GM19463 (cell line): Measurements from ENCODE around the gene NOTCH4.
A peak's percentile ranks its signal among the peaks of the same experiment; 100 is the strongest.
"Not testable (repeated sequence)": the region's sequence is repeated elsewhere in the genome, so short reads cannot be mapped to it uniquely, and the experiment has no call there.

Experiments
- ATAC-seq: cut with Tn5 transposase; IDR thresholded peaks from one replicate; pipeline ENCODE4 v1.9.1; 2021; ENCODE audit warnings: mild to moderate bottlenecking, moderate library complexity; ENCODE audit not compliant: unreplicated experiment

The NOTCH4 gene

DNA sequence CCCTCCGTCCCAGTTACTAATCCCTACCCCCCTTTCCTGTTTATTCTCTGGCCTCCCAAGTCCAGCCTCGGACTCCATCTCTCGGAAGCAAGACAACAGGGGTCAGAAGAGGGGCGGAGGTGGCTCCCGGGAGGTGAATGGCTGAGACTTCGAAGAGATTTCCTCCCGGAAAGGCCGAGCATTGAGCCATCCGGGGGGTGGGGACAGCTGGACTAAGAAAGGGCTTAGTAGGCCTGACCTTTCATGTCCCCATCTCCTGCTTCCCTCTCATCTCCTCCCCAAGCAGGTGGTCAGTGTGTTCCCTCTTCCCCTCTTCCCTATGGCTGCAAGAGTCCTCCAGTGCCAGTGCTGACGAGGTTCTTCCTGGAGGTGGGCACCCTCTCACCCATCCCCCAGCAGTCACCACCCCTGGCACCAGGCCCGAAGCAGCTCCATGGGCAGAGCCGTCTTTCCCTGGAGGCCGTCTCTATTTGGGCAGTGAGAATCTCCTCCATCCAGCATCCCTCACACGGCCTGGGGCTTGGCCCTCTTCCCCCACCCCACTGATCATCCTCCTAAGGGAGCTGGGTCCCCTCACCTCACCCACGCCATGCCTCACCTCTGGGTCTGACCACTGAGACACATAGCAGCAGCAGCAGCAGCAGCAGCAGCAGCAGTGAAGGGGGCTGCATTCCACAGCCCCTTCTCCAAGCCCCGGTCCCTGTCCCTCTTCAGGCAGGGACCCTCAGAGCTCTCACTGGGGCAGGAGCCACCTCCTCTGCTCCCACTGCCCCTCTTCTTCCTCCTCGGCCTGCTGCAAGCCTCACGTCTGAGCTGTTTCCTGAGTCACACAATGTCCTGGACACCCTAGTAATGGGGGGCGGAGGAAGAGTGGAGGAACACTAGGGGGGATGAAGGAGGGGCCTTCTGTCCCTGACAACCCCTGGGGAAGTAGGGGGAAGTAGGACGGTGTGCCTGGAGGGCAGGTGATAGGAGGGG is at the start of gene NOTCH4:
Gene NOTCH4 (minus strand): TSS at position 810 of the 978 bp plus-strand sequence. CDS start 139 bp downstream, at position 671.
- ATAC-seq = no peak

DNA sequence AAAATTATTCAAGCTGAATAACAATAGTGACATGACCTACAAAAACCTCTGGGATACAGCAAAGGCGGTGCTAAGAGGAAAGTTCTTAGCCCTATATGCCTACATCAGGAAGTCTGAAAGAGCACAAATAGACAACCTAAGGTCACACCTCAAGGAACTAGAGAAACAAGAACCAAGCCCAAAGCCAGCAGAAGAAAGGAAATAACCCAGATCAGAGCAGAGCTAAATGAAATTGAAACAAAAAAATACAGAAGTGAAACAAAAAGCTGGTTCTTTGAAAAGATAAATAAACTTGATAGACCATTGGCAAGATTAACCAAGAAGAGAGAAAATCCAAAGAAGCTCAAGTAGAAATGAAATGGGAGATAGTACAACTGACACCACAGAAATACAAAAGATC is 47.6 kb upstream of the NOTCH4 start:
- ATAC-seq = no peak

GRCh38 chr6:32268459-32268858 is 44.6 kb upstream of the NOTCH4 start:
- ATAC-seq = not testable (repeated sequence)

DNA sequence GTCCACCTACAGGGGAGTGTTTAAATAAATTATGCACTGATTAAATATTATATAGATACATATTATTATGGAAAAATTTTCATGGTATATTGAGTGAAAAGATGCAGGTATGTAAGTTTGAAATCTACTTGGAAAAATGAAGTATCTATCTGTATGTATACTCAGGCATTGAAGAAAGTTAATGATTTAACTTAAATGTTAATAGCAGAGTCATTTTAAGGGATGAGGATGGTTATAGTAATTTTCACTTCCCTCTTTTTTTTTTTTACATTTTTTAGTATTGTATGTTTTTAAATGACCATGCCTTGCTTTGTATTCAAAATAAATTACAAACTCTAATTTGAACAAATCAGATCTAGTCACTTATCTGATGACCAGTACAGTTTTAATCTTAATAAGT is 43.2 kb upstream of the NOTCH4 start:
- ATAC-seq = no peak

DNA sequence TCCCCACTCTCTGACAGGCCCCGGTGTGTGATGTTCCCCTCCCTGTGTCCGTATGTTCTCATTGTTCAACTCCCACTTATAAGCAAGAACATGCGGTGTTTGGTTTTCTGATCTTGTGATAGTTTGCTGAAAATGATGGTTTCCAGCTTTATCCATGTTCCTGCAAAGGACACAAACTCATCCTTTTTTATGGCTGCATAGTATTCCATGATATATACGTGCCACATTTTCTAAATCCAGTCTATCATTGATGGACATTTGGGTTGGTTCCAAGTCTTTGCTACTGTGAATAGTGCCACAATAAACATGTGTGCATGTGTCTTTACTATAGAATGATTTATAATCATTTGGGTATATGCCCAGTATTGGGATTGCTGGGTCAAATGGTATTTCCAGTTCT is 33.4 kb upstream of the NOTCH4 start:
- not testable (repeated sequence) for ATAC-seq

GRCh38 chr6:32255199-32256153 is 31.6 kb upstream of the NOTCH4 start:
- ATAC-seq = peak; percentile 62

- ATAC-seq = no peak
Observed at GRCh38 chr6:32254761-32255198, 30.9 kb upstream of the NOTCH4 start.

DNA sequence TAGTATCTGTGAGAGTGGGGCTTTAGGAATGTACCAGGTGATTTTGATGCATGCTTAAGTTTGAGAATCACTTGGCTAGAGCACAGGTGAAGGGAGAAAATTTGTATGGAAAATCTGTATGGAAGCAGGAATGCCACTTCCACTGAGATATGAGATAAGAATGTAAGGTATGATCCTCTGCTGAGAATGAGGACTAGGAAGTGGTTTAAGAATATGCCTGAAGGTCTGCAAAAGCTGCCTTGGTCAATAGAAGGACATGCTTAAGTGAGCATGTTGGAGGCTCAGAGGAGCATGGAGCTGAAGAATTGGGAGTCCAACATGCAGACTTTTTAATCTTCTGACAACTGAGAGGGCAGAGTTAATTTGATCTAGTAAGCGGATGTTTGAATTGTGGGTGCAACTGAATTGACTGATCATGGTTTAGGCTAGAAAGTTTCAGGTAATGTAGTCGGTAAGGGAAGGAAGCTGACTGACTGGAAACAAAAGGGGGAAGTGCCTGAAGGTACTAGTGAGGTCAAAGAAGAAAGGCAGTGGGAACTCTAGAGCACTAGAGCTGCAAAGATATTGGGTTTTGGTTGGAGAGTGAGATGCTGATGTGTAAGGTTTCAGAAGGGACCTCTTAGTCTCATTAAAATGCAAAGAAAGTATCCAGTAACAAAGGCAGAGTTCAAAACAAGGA is 28.6 kb upstream of the NOTCH4 start:
- peak; percentile 46 for ATAC-seq

- no peak for ATAC-seq
Observed at GRCh38 chr6:32249262-32249661, 25.4 kb upstream of the NOTCH4 start.

DNA sequence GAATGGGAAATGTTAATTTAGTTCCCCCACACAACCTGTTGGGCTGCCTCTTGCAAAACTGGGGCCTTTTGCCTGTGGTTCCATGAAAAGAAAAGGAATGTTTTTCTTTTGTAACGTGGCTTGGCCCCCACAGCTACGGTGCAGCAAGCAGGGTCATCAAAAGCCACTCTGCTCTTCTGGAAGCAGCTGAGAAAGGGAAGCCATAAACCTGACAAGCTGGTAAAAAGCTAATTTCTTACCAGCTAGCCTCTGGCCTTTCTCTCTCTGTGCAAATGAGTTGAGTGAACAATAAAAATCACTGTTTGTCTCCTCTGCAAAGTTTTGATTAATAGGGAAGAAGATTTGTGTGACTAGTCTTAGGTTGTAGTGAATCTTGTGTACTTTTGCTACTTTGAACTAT is 23.5 kb upstream of the NOTCH4 start:
- no peak for ATAC-seq

- no peak for ATAC-seq
Observed at GRCh38 chr6:32244946-32245398, 21.1 kb upstream of the NOTCH4 start.

- no peak for ATAC-seq
Observed at GRCh38 chr6:32244270-32244669, 20.4 kb upstream of the NOTCH4 start.

DNA sequence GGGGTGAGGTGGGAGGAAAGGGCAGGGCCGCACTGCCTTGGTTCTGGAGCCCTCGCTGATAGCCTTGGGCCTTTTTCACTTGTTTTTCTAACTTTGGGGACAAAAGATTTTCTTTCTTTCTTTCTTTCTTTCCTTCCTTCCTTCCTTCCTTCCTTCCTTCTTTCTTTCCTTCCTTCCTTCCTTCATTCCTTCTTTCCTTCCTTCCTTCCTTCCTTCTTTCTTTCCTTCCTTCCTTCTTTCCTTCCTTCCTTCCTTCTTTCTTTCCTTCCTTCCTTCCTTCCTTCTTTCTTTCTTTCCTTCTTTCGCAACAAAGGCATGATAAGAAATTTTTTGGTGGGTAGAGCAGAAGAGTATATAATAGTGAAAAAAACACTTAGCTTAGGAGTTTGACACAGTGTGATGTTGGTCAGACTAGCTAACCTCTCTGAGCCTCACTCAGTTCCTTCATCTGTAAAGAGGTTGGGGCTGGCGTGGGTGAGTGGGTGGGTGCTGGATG is 18.5 kb upstream of the NOTCH4 start:
- not testable (repeated sequence) for ATAC-seq

DNA sequence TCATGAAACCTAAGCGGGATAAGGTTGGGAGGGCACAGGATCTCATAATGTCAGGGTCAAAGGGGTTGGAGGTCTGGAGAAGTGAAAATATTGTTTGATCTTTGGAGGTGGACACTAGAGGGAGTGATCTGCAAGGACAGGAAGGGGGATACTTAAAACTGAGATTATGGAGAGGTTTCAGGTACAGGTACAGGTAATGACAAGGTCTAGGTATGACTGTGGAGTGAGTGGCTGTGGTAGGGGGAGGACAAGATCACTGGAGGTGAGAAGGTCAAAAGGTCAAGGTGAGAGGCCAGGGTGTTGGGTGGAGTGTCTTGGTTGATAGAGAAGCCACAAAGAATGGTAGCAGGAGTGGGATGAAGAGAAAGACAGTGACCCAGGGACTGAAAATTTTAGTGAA is 16.8 kb upstream of the NOTCH4 start:
- ATAC-seq = no peak

DNA sequence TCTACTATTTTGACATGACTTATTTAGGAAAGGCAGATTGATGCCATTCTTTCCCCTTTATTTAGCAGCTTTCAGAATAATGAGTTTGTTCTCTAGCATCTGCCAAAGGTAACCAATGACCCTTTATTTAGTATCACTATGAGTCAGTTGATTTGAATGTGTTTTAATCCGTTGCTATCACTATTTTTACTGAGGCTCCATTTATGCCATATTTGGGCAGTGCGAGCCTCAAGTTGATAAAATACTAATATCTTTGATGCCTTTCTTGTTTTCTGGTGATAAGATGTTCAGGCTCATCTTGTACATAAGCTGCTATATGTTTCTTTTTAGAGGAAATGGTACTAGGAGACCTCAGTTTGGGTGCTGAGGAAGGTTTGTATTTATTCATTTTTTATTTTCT is 15.6 kb upstream of the NOTCH4 start:
- no peak for ATAC-seq

- ATAC-seq = no peak
Observed at GRCh38 chr6:32234934-32235333, 11.1 kb upstream of the NOTCH4 start.

DNA sequence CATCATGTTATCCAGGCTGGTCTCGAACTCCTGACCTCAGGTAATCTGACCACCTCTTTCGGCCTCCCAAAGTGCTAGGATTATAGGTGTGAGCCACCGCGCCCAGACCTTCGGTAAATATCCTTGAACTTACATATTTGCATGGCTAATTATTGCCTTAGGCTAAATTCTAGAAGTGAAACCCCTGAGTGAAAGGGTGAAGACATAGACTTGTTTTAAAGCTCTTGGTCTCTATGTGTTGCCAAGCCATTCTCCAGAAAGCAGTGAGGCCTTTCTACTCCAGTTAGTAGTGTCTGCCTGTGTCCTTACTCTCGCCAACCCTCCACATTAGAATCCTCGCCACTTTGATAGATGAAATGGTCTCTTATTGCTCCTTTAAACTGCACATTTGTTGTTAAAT is 2.6 kb upstream of the NOTCH4 start:
- ATAC-seq = no peak

GRCh38 chr6:32224696-32225095 is 829 bp upstream of the NOTCH4 start:
- peak; percentile 67 for ATAC-seq

DNA sequence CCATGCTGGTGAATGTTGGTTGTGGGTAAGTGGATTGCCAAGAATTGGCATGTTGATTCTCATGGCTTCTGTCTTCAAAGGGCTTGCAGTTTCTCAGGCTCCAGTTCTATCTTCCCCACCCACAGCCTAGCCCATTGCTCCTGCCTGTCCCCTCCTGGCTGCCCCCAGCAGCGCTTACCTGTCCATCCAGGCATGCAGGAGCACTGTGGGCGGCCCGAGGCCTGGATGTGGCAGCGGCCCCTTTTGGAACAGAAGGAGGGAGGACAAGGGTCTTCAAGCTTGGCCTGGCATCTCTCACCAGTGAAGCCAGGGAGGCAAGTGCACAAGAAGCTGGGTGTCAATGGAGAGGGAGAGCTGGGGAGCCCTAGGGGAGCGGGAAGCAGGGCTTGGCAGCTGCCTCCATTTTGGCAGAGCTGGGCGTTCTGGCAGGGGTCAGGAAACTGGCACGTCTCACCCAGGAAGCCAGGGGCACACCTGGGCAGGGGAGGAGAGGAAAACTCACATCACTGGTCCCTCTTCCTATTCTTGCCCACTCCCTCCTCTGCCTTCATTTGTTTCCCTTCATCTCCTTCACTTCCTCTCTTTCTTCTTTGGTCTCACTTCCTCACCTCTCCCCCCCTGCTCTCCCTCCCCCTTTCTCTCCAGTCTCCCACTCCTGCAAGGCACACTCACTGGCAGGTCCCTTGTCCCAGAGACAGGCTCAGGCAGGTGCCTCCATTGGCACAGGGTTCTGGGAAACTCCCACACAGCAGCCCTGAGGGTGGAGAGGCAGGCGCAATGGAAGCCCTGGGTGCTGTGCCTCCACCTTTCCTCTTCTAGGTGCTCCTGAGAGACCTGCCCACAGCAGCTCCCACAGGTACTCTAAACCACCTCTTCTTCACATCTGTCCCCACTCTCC is 1.3 kb downstream of the NOTCH4 start:
- no peak for ATAC-seq
